Type B pancreatic cell (in vitro differentiated cells): ENCODE measurements around the gene KIF1B. TPM values are rescaled to one million over a fixed set of nuclear protein-coding genes. Genes with fewer than 3 reads are reported as not detected.

ENCODE experiments used
- DNase-seq: peaks from one replicate; pipeline ENCODE4 v3.0.0; 2021; ENCODE audit warnings: mixed read lengths; ENCODE audit not compliant: unreplicated experiment; ENCODE audit errors: extremely low spot score
- H3K27ac Mint-ChIP-seq: 2 replicates; pipeline ENCODE4 v1.8.0; 2021; ENCODE audit warnings: mild to moderate bottlenecking, mixed read lengths
- H3K27me3 Mint-ChIP-seq: 2 replicates; pipeline ENCODE4 v1.8.0; 2021; ENCODE audit warnings: mixed read lengths
- H3K36me3 Mint-ChIP-seq: 2 replicates; pipeline ENCODE4 v1.8.0; 2021; ENCODE audit warnings: mixed read lengths
- H3K4me1 Mint-ChIP-seq: one replicate; pipeline ENCODE4 v1.8.0; 2021; ENCODE audit warnings: mixed read lengths; ENCODE audit not compliant: unreplicated experiment
- H3K4me3 Mint-ChIP-seq: 2 replicates; pipeline ENCODE4 v1.8.0; 2021; ENCODE audit warnings: mild to moderate bottlenecking, mixed read lengths
- H3K9me3 Mint-ChIP-seq: 2 replicates; pipeline ENCODE4 v1.8.0; 2021; ENCODE audit warnings: mixed read lengths
- CTCF ChIP-seq: fragments of 200-600 bp; sonication (generic); conservative IDR thresholded peaks from 2 replicates; pipeline ENCODE4 v1.5.0; 2021; ENCODE audit warnings: antibody characterized with exemption, mild to moderate bottlenecking
- total RNA-seq: library from RNA; stranded (reverse); gene quantifications from 2 replicates; pipeline ENCODE4 v1.2.1, GENCODE V29; 2021; ENCODE audit warnings: low replicate concordance

The KIF1B gene
- total RNA-seq, 1 donor from 2014 or later = 64.3 TPM

- no peak for TF ChIP-seq CTCF
- Mint-ChIP-seq H3K4me3 (peak overlapping the region; percentile 20), H3K4me1 (peaks cover 8% of the 10 kb centered on the region), H3K36me3 (peaks cover 26% of the 10 kb centered on the region), H3K9me3 (no peaks in the 10 kb centered on the region), H3K27me3 (no peaks in the 10 kb centered on the region), H3K27ac (peak overlapping the region; percentile 84)
- no peak for DNase-seq
Observed at GRCh38 chr1:10339036-10339567, 128.7 kb downstream of the KIF1B start.

- no peak for TF ChIP-seq CTCF
- no peak for DNase-seq
- Mint-ChIP-seq H3K27me3 (no peaks in the 10 kb centered on the region), H3K9me3 (no peaks in the 10 kb centered on the region), H3K27ac (peak overlapping the region; percentile 83), H3K4me1 (peaks cover 8% of the 10 kb centered on the region), H3K4me3 (peak overlapping the region; percentile 30), H3K36me3 (peaks cover 26% of the 10 kb centered on the region)
Observed at GRCh38 chr1:10339815-10340214, 129.4 kb downstream of the KIF1B start.

GRCh38 chr1:10340930-10341590, 130.7 kb downstream of the KIF1B start:
- H3K9me3 Mint-ChIP-seq = no peaks in the 10 kb centered on the region
- H3K27ac Mint-ChIP-seq = no peak overlapping the region

GRCh38 chr1:10347109-10347508, 136.7 kb downstream of the KIF1B start:
- Mint-ChIP-seq H3K36me3 (peaks cover 30% of the 10 kb centered on the region), H3K4me1 (no peaks in the 10 kb centered on the region), H3K9me3 (no peaks in the 10 kb centered on the region), H3K27me3 (no peaks in the 10 kb centered on the region), H3K27ac (no peak overlapping the region), H3K4me3 (no peak overlapping the region)
- no peak for DNase-seq
- no peak for TF ChIP-seq CTCF

More at GRCh38 chr1:10340930-10341590, 130.7 kb downstream of the KIF1B start:
- DNase-seq = no peak
- no peak for TF ChIP-seq CTCF
- H3K4me1 Mint-ChIP-seq = peaks cover 8% of the 10 kb centered on the region
- H3K27me3 Mint-ChIP-seq = no peaks in the 10 kb centered on the region
- peaks cover 26% of the 10 kb centered on the region for H3K36me3 Mint-ChIP-seq
- H3K4me3 Mint-ChIP-seq = no peak overlapping the region

GRCh38 chr1:10353282-10353681, 142.9 kb downstream of the KIF1B start:
- Mint-ChIP-seq H3K9me3 (no peaks in the 10 kb centered on the region), H3K36me3 (peaks cover 14% of the 10 kb centered on the region), H3K27ac (peak overlapping the region; percentile 93), H3K4me3 (peak overlapping the region; percentile 73), H3K27me3 (no peaks in the 10 kb centered on the region), H3K4me1 (peaks cover 7% of the 10 kb centered on the region)
- no peak for TF ChIP-seq CTCF
- no peak for DNase-seq
